Ovary (tissue), 3 donors: ENCODE measurements around the gene ERP44.

Experiments
- EP300 ChIP-seq: sonication (generic); formaldehyde crosslinking; IDR thresholded peaks from one replicate; pipeline ENCODE4 v1.6.1; 2017; ENCODE audit warnings: antibody characterized with exemption
- POLR2A ChIP-seq: fragments of 450-650 bp; IDR thresholded peaks from one replicate; pipeline ENCODE4 v1.6.1; 2017; ENCODE audit warnings: antibody characterized with exemption, mild to moderate bottlenecking, moderate library complexity
- TF ChIP-seq, protein P1 (sequence below), 3 donors: fragments of 450-650 bp in 2 of 3; fragments of 200-600 bp in 1 of 3; IDR thresholded peaks; one replicate each; pipeline versions ENCODE4 v1.5.1 to v1.8.0; 2016 to 2022; ENCODE audit warnings: antibody characterized with exemption in 3 of 3, mild to moderate bottlenecking in 1 of 3
- donor health status: DM: no; HTN: no; CAD: no.

- TF ChIP-seq, protein P1, sequence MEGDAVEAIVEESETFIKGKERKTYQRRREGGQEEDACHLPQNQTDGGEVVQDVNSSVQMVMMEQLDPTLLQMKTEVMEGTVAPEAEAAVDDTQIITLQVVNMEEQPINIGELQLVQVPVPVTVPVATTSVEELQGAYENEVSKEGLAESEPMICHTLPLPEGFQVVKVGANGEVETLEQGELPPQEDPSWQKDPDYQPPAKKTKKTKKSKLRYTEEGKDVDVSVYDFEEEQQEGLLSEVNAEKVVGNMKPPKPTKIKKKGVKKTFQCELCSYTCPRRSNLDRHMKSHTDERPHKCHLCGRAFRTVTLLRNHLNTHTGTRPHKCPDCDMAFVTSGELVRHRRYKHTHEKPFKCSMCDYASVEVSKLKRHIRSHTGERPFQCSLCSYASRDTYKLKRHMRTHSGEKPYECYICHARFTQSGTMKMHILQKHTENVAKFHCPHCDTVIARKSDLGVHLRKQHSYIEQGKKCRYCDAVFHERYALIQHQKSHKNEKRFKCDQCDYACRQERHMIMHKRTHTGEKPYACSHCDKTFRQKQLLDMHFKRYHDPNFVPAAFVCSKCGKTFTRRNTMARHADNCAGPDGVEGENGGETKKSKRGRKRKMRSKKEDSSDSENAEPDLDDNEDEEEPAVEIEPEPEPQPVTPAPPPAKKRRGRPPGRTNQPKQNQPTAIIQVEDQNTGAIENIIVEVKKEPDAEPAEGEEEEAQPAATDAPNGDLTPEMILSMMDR (IDR thresholded peaks at IDR 0.05) = no peak
- TF ChIP-seq POLR2A (no peak), EP300 (no peak)
Observed at GRCh38 chr9:100131216-100131615, 32.4 kb upstream of the ERP44 start.
